ENCODE measurements around the gene TUBB2A.

TUBB2A gene

GRCh38 chr6:3114377-3114776 lies 43.0 kb downstream of the TUBB2A start:
- DNase-seq, result no peak

DNA sequence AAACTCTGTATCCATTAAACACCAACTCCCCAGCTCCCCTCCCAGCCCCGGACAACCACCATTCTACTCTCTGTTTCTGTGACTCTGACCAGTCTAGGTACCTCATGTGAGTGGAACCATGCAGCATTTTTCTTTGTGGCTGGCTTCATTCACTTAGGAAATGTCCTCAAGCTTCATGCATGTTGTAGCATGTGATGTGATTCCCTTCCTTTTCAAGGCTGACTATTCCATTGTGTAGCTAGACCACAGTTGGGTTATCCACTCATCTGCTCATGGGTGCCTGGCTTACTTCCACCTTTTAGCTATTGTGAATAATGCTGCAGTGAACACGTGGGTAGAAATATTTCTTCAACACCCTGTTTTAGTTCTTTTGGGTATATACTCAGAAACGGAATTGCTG lies 47.6 kb downstream of the TUBB2A start:
- no peak for DNase-seq

DNA sequence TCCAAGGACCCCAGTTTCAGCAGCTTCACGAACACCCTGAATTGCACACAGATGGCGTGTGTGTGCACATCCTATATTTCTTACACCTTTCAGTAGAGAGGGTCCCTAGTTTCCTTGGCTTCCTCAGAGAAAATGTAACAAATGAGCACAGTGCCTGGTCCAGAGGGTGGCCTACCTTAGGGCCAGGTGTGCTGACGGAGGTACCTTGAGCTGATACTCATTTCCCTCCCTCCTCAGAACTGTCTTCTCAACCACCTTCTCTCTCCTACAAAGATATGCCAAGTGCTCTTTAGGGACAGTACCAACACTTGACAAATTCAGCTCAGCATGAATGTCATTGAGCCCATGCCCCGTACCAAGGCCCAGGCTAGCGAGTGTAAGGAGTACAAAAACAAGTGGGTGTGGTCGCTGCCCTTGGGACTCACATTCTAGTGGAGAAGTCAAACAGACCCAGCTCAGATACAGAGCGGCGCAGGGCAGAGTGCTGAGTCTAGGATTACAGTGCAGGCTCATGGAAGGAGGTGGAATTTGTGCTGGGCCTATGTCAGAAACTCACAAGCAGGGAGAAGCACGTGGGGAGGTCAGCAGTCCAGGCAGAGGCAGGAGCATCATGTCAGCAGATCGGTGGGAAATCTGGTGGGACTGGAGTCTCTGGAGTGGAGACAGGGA lies 48.5 kb downstream of the TUBB2A start:
- no peak for DNase-seq

Measured in activated CD4-positive, alpha-beta T cell treated with anti-CD3 and anti-CD28 coated beads for 1 hour (primary cell).